ENCODE data around the gene SHOC2. TPM values are rescaled to one million over a fixed set of nuclear protein-coding genes. Genes with fewer than 3 reads are reported as not detected.

Gene SHOC2
- total and polyA plus RNA-seq, 2 of the 8 experiments (the other 6 are each of a cell fraction or from before 2014, with no cell fraction given), result 7.6 to 28.2 TPM

- TF ChIP-seq CTBP2 (IDR thresholded peaks at IDR 0.05; ENCODE audit: borderline replicate concordance, insufficient read depth, insufficient read length, low read length), result no peak
Observed at GRCh38 chr10:110923856-110924493, 4.6 kb downstream of the SHOC2 start (continued).

All from H1 (cell line).